HepG2 (cell line): ENCODE measurements around the gene VPS37D. TPM values are rescaled to one million over a fixed set of nuclear protein-coding genes. Genes with fewer than 3 reads are reported as not detected.

Experiments used
- ATAC-seq: fragments of 200-7000 bp; cut with Tn5 transposase; 3 replicates; pipeline ENCODE4 v1.9.1; 2020; ENCODE audit warnings: mild to moderate bottlenecking, moderate library complexity
- BruUV-seq: library from RNA; stranded (reverse); fragments of 400-500 nt; replicated peaks from 2 replicates; lab custom pipeline; 2021; lab: Mats Ljungman, UMichigan
- CTCF ChIA-PET: fragments of 300-600 bp; formaldehyde crosslinking; extraction: SDS; loops from one replicate; lab custom pipeline; 2021; ENCODE audit warnings: low total read pairs, inconsistent platforms, low intra/inter-chr PET ratio; lab: Yijun Ruan, JAX
- POLR2A ChIA-PET: fragments of 350-600 bp; sonication (Branson Sonifier 250); formaldehyde crosslinking; loops from one replicate; lab custom pipeline; 2020; ENCODE audit warnings: antibody characterized with exemption, inconsistent platforms; lab: Yijun Ruan, JAX
- DNase-seq: peaks from one replicate; pipeline ENCODE4 v3.0.0-alpha.2; 2015; ENCODE audit warnings: low spot score
- FAIRE-seq: peaks from 3 replicates; lab custom pipeline; 2011; peaks lifted over from hg19 to GRCh38; lab: Jason Lieb, UNC
- H2AFZ ChIP-seq: one replicate; pipeline ENCODE4 v1.6.1; 2011; ENCODE audit warnings: low read length, inconsistent platforms
- H3K27ac ChIP-seq: fragments of 300-600 bp; 3 replicates; pipeline ENCODE4 v1.8.0; 2011; ENCODE audit warnings: mixed run types, mild to moderate bottlenecking, mixed read lengths, low read length, inconsistent platforms; ENCODE audit not compliant: insufficient read depth; ENCODE audit errors: extremely low read length
- H3K27me3 ChIP-seq, 2 experiments: fragments of 200-600 bp in 1 of 2; 2 replicates in 1 of 2; 3 replicates in 1 of 2; pipeline versions ENCODE4 v1.6.0 to v1.8.0; 2011; ENCODE audit warnings: low read length in 2 of 2, mild to moderate bottlenecking in 2 of 2, moderate library complexity in 2 of 2, inconsistent platforms in 1 of 2; ENCODE audit not compliant: insufficient read depth in 2 of 2, control insufficient read depth in 1 of 2
- H3K36me3 ChIP-seq, 2 experiments: fragments of 200-600 bp in 1 of 2; replicated peaks in 1 of 2; 2 replicates in 1 of 2; 3 replicates in 1 of 2; pipeline versions ENCODE4 v1.5.1 to v1.8.0; 2011; ENCODE audit warnings: low read length in 2 of 2, inconsistent platforms in 1 of 2; ENCODE audit not compliant: insufficient read depth in 2 of 2, control insufficient read depth in 1 of 2
- H3K4me1 ChIP-seq: 2 replicates; pipeline ENCODE4 v1.5.1; 2012; ENCODE audit warnings: low read length, inconsistent platforms; ENCODE audit not compliant: insufficient read depth
- H3K4me2 ChIP-seq: 2 replicates; pipeline ENCODE4 v1.6.0; 2011; ENCODE audit warnings: low read depth, low read length, inconsistent platforms
- H3K4me3 ChIP-seq, 3 experiments: fragments of 200-600 bp in 1 of 3; sonication (generic), shearing (Covaris generic) in 1 of 3; replicated peaks in 1 of 3; 2 replicates each; pipeline ENCODE4 v1.5.1; 2011 to 2016; ENCODE audit warnings: low read length in 3 of 3, inconsistent platforms in 2 of 3, low read depth in 2 of 3, mild to moderate bottlenecking in 2 of 3, control low read depth in 1 of 3, mixed read lengths in 1 of 3; ENCODE audit not compliant: insufficient read depth in 1 of 3
- H3K79me2 ChIP-seq: one replicate; pipeline ENCODE4 v1.6.1; 2011; ENCODE audit warnings: low read length, inconsistent platforms; ENCODE audit not compliant: insufficient read depth
- H3K9ac ChIP-seq: 2 replicates; pipeline ENCODE4 v1.6.0; 2011; ENCODE audit warnings: mild to moderate bottlenecking, low read depth, low read length, inconsistent platforms; ENCODE audit not compliant: insufficient read depth
- H3K9me3 ChIP-seq: 2 replicates; pipeline ENCODE4 v1.5.1; 2012; ENCODE audit warnings: mild to moderate bottlenecking, low read length
- H4K20me1 ChIP-seq: 2 replicates; pipeline ENCODE4 v1.6.0; 2011; ENCODE audit warnings: inconsistent platforms, mild to moderate bottlenecking, low read length, moderate library complexity; ENCODE audit not compliant: insufficient read depth
- ATF4 ChIP-seq, 2 experiments: fragments of 450-650 bp in 1 of 2; sonication (generic) in 1 of 2; formaldehyde crosslinking; IDR thresholded peaks; 2 replicates each; pipeline versions ENCODE4 v1.5.0 to v1.8.0; 2020 to 2022; ENCODE audit warnings: mild to moderate bottlenecking in 1 of 2, missing genetic modification reagents in 1 of 2
- HIC2 ChIP-seq: sonication (generic); formaldehyde crosslinking; IDR thresholded peaks from 2 replicates; pipeline ENCODE4 v1.9.0; 2022; ENCODE audit warnings: low read depth, missing genetic modification reagents
- IKZF1 ChIP-seq: fragments of 450-650 bp; IDR thresholded peaks from 2 replicates; pipeline ENCODE4 v1.7.1; 2016
- RBAK ChIP-seq: sonication (generic); formaldehyde crosslinking; IDR thresholded peaks from 2 replicates; pipeline ENCODE4 v1.5.1; 2020; ENCODE audit warnings: mild to moderate bottlenecking, missing genetic modification reagents
- REPIN1 ChIP-seq: sonication (generic); formaldehyde crosslinking; IDR thresholded peaks from 2 replicates; pipeline ENCODE4 v1.8.0; 2022; ENCODE audit warnings: missing genetic modification reagents, low read depth, mild to moderate bottlenecking, borderline replicate concordance
- TFAP4 ChIP-seq: sonication (generic); IDR thresholded peaks from 2 replicates; pipeline ENCODE4 v1.6.1; 2016; ENCODE audit warnings: low read depth, borderline replicate concordance
- ZNF687 ChIP-seq: sonication (generic); formaldehyde crosslinking; IDR thresholded peaks from 2 replicates; pipeline ENCODE4 v1.5.1; 2020; ENCODE audit warnings: mild to moderate bottlenecking, missing genetic modification reagents, moderate library complexity
- WGBS: methylation state at CpG from one replicate; pipeline ENCODE4 v1.1.6; 2017; ENCODE audit warnings: low lambda C conversion rate; 5-methylcytosine and 5-hydroxymethylcytosine counted together
- in situ Hi-C: cut with HindIII; loops from 2 replicates; pipeline ENCODE4 v1.10.0; 2017; ENCODE audit warnings: low pct_unique_long_range_greater_than_20kb; ENCODE audit not compliant: extremely low pct_ligation_motif_present
- intact Hi-C: fragments of 100-400 bp; cut with micrococcal nuclease; formaldehyde crosslinking; loops from one replicate; pipeline ENCODE4 v1.10.0; 2022; ENCODE audit not compliant: unreplicated experiment
- polyA plus RNA-seq, 8 experiments: library from polyadenylated mRNA; depleted of rRNA in 3 of 8; stranded (reverse) in 7 of 8; unstranded in 1 of 8; fragments of >200 nt; fragmentation: Illumina TruSeq in 4 of 8; extraction: Trizol in 4 of 8; gene quantifications; 2 replicates each; pipeline versions ENCODE4 v1.2.1 to v1.2.3, GENCODE V29; 2011 to 2016; ENCODE audit warnings: low read depth in 4 of 8, missing spikeins in 1 of 8, mixed read lengths in 1 of 8; ENCODE audit not compliant: insufficient read depth in 1 of 8
- total RNA-seq, 5 experiments: library from RNA; depleted of rRNA; stranded (reverse); fragments of >200 nt; fragmentation: Illumina TruSeq; extraction: Trizol; gene quantifications; 2 replicates each; pipeline ENCODE4 v1.2.3, GENCODE V29; 2016; ENCODE audit warnings: low read depth in 1 of 5

VPS37D gene
- total and polyA plus RNA-seq, 2 of the 13 experiments (the other 11 are each of a cell fraction or from before 2014, with no cell fraction given), result 3.8 to 6.3 TPM

- 98% methylated on average over 11 of the region's 11 CpGs for WGBS
- TF ChIP-seq REPIN1 (CRISPR knock-in tag) (no peak), HIC2 (CRISPR knock-in tag) (no peak), IKZF1 (no peak)
- TF ChIP-seq, all 625 proteins: peak for 0
- no peak overlapping the region for H2AFZ ChIP-seq
- no peak overlapping the region for H3K9ac ChIP-seq
- no peak overlapping the region for H3K4me2 ChIP-seq
- no peak for DNase-seq
- H3K4me1 ChIP-seq, result peaks cover 35% of the 10 kb centered on the region
- intact Hi-C loops (no loop called here), in situ Hi-C loops (no loop called here)
- ChIA-PET POLR2A (interaction anchor here (1.3 to 13.2 kb wide), 3 partner anchors 11 to 40 kb away, joined by 5 to 416 read pairs (median 67); no protein-coding TSS in a partner anchor), CTCF (no interaction called here)
- H3K36me3 ChIP-seq, result peaks cover 0 to 5% of the 10 kb centered on the region in 2 experiments; a peak in 3 of 5 replicates
- no peak for ATAC-seq
- H3K4me3 ChIP-seq, result no peak overlapping the region
- BruUV-seq, result no TSS peak
- H3K27me3 ChIP-seq, result no peaks in the 10 kb centered on the region; a peak in 1 of 5 replicates
- H3K79me2 ChIP-seq, result peaks cover 34% of the 10 kb centered on the region
- no peak overlapping the region for H3K27ac ChIP-seq
- no peaks in the 10 kb centered on the region for H3K9me3 ChIP-seq
- FAIRE-seq, result no peak
- peaks cover 15% of the 10 kb centered on the region for H4K20me1 ChIP-seq
Measured at GRCh38 chr7:73625276-73625675, 42.4 kb upstream of the VPS37D start.

GRCh38 chr7:73626814-73627213, 40.8 kb upstream of the VPS37D start:
- no peak for ATAC-seq
- POLR2A ChIA-PET, result no interaction called here
- in situ Hi-C loops, result no loop called here

More at GRCh38 chr7:73626814-73627213, 40.8 kb upstream of the VPS37D start:
- DNase-seq, result no peak
- Histone ChIP-seq H4K20me1 (peaks cover 8% of the 10 kb centered on the region), H3K27ac (no peak overlapping the region), H3K9ac (no peak overlapping the region), H3K4me2 (no peak overlapping the region), H3K36me3 (no peaks in the 10 kb centered on the region), H3K79me2 (peaks cover 24% of the 10 kb centered on the region), H3K9me3 (no peaks in the 10 kb centered on the region), H3K4me3 (no peak overlapping the region), H2AFZ (no peak overlapping the region), H3K4me1 (peaks cover 19% of the 10 kb centered on the region), H3K27me3 (no peaks in the 10 kb centered on the region; a peak in 1 of 5 replicates)
- WGBS, result 88% methylated on average over 1 of the region's 3 CpGs
- TF ChIP-seq TFAP4, result peak; percentile 35; the same call in 1 of the 2 replicates
- TF ChIP-seq ATF4 (CRISPR knock-in tag; IDR thresholded peaks at IDR 0.05), result no peak
- TF ChIP-seq ZNF687 (CRISPR knock-in tag), result 0 out of 2 replicates have a peak, but pooled peaks have one; percentile 8
- TF ChIP-seq RBAK, result no peak
- CTCF ChIA-PET, result interaction anchor here (0.8 kb wide), 1 partner anchor 22 kb away, joined by 3 read pairs; no protein-coding TSS in a partner anchor
- BruUV-seq, result no TSS peak
- no peak for FAIRE-seq
- intact Hi-C loops, result no loop called here
